ENCODE results near the gene FBXO17.

FBXO17 gene

GRCh38 chr19:38975214-38975860 lies at the start of gene FBXO17:
Gene FBXO17 (minus strand): TSS chr19:38975742. CDS start chr19:38950319, 25,423 bp downstream.
- Histone ChIP-seq H3K27ac (peak within 1 kb of the TSS; percentile 69), H3K4me3 (ENCODE audit: low read depth, low read length) (peak within 1 kb of the TSS; percentile 77), H2AFZ (peak within 1 kb of the TSS; percentile 81), H3K9me3 (ENCODE audit: control insufficient read depth, low read length) (no peaks in the 10 kb centered on the region), H3K4me2 (ENCODE audit: low read length) (peak within 1 kb of the TSS; percentile 65), H3K4me1 (no peaks in the 10 kb centered on the region), H3K9ac (no peak within 1 kb of the TSS), H3K36me3 (ENCODE audit: control insufficient read depth, insufficient read depth, low read length) (no peaks in the 10 kb centered on the region), H3K27me3 (ENCODE audit: control insufficient read depth, insufficient read depth, low read length) (no peaks in the 10 kb centered on the region), H3K79me2 (peaks cover 12% of the 10 kb centered on the region)
- TF ChIP-seq CTCF (IDR thresholded peaks at IDR 0.05): no peak

- H3K4me1 ChIP-seq: no peaks in the 10 kb centered on the region
- H3K36me3 ChIP-seq (ENCODE audit: control insufficient read depth, insufficient read depth, low read length): no peaks in the 10 kb centered on the region
- H3K79me2 ChIP-seq: no peaks in the 10 kb centered on the region
- H3K9ac ChIP-seq: no peak overlapping the region
- H3K9me3 ChIP-seq (ENCODE audit: control insufficient read depth, low read length): no peaks in the 10 kb centered on the region
- no peaks in the 10 kb centered on the region for H3K27me3 ChIP-seq (ENCODE audit: control insufficient read depth, insufficient read depth, low read length)
- no peak overlapping the region for H3K4me2 ChIP-seq (ENCODE audit: low read length)
- no peak for TF ChIP-seq CTCF (IDR thresholded peaks at IDR 0.05)
- H2AFZ ChIP-seq: no peak overlapping the region
- H3K27ac ChIP-seq: no peak overlapping the region
- no peak overlapping the region for H3K4me3 ChIP-seq (ENCODE audit: low read depth, low read length)
These were observed 49.5 kb upstream of the FBXO17 start for GRCh38 chr19:39024875-39025641.

- Histone ChIP-seq H3K27me3 (ENCODE audit: control insufficient read depth, insufficient read depth, low read length) (no peaks in the 10 kb centered on the region), H3K9me3 (ENCODE audit: control insufficient read depth, low read length) (no peaks in the 10 kb centered on the region), H2AFZ (no peak overlapping the region), H3K79me2 (no peaks in the 10 kb centered on the region), H3K36me3 (ENCODE audit: control insufficient read depth, insufficient read depth, low read length) (no peaks in the 10 kb centered on the region), H3K4me1 (no peaks in the 10 kb centered on the region), H3K27ac (no peak overlapping the region), H3K4me3 (ENCODE audit: low read depth, low read length) (no peak overlapping the region), H3K4me2 (ENCODE audit: low read length) (no peak overlapping the region), H3K9ac (no peak overlapping the region)
- no peak for TF ChIP-seq CTCF (IDR thresholded peaks at IDR 0.05)
These were observed 45.5 kb upstream of the FBXO17 start for GRCh38 chr19:39021063-39021462.

- Histone ChIP-seq H3K4me2 (ENCODE audit: low read length) (no peak overlapping the region), H2AFZ (no peak overlapping the region), H3K27ac (no peak overlapping the region), H3K4me1 (no peaks in the 10 kb centered on the region), H3K9me3 (ENCODE audit: control insufficient read depth, low read length) (no peaks in the 10 kb centered on the region), H3K9ac (no peak overlapping the region), H3K36me3 (ENCODE audit: control insufficient read depth, insufficient read depth, low read length) (no peaks in the 10 kb centered on the region), H3K79me2 (no peaks in the 10 kb centered on the region), H3K27me3 (ENCODE audit: control insufficient read depth, insufficient read depth, low read length) (no peaks in the 10 kb centered on the region), H3K4me3 (ENCODE audit: low read depth, low read length) (no peak overlapping the region)
- no peak for TF ChIP-seq CTCF (IDR thresholded peaks at IDR 0.05)
These were observed 42.1 kb upstream of the FBXO17 start for GRCh38 chr19:39017646-39018045.
